Measurements from ENCODE around the gene RNF19B.

The RNF19B gene

DNA sequence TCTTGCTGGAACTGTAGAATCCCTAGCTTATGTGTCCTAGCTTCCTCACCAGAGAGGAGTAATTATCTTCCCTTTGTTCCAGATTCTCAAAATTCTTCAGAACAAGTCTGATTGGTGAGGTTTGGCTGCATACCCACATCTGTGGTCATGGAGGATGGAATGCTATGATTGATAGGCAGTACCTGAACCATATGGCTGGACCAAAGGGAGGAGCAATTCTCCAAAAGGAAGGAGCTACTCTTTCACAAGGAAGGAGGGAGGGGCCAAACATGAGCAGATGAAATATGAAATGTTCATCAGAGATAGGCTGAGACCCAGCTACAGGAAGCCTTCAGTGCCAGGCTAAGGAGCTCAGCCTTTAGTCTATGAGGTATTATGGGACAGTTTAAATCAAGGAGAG lies 5.0 kb upstream of the RNF19B start:
- H3K4me3 ChIP-seq (ENCODE audit: low read depth, low read length), result no peak overlapping the region

DNA sequence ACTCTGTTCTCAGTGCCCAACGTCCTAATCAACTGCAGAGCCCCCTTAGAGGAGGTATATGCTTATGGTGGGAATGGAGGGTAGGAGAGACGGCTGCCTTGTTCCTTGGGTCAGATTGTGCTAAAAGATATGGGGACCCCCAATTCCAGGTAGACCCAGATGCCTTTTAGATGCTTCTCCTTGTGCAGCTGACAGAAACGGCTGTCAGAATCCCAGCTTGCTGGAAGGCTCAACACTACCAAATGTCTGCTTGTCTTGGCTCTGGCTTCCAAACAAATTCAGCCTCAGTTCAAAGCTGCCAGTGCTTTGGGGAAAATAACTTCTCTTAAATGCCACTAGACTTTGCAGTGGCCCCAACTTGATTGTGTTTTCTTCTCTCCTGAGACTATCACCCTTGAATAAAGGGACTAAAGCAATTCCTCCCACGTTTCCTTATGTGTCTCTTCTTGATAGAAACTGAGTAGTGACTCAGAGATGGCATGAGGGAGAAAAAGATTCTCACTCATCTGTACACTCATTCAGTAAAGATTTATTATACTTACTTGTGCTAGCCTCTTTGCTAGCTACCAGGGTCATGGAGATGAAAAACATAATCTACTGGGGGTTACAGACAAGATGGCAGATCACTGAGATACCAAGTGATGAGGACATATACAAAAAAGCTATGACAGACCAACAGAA lies 3.4 kb upstream of the RNF19B start:
- no peak overlapping the region for H3K4me3 ChIP-seq (ENCODE audit: low read depth, low read length)

DNA sequence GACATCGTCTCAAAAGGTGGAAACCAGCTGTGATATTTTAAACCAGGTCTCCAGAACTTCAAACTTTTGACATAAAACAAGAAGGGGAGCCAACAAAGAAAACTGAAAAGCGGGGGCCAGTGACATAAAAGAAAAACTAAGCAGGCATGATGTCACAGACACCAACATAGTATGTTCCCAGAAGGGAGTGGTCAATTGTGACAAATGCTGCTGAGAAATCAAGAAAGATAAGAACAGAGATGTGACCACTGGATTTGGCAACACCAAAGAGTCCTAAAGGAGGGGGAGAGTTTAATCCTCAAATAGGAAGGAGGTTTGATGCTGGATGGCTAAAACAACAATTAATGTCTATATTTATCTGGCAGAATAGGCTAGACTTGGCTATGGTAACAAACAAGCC lies 2.3 kb upstream of the RNF19B start:
- H3K4me3 ChIP-seq (ENCODE audit: low read depth, low read length), result no peak overlapping the region

DNA sequence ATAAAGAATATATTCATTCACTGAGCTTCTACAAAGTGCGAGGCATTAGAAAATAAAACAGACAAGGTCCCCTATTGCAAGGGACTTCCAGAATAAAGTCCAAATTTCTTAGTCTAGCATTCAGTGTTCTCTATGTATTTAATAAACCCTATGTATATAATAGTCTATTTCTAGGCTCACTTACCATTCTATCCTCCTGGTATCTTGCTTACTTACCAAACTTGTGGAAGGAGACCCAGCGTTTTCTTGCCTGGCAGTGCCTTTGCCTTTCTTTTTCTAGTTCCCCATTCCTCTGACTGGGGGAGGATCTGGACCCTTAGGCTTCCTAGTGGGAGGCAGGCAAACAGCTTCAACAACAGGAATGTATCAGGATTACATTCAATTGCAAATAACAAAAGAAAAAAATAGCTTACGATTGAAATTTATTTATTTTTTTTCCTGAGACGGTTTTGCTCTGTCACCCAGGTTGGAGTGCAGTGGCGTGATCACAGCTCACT lies 690 bp upstream of the RNF19B start:
- H3K4me3 ChIP-seq (ENCODE audit: low read depth, low read length), result no peak overlapping the region

DNA sequence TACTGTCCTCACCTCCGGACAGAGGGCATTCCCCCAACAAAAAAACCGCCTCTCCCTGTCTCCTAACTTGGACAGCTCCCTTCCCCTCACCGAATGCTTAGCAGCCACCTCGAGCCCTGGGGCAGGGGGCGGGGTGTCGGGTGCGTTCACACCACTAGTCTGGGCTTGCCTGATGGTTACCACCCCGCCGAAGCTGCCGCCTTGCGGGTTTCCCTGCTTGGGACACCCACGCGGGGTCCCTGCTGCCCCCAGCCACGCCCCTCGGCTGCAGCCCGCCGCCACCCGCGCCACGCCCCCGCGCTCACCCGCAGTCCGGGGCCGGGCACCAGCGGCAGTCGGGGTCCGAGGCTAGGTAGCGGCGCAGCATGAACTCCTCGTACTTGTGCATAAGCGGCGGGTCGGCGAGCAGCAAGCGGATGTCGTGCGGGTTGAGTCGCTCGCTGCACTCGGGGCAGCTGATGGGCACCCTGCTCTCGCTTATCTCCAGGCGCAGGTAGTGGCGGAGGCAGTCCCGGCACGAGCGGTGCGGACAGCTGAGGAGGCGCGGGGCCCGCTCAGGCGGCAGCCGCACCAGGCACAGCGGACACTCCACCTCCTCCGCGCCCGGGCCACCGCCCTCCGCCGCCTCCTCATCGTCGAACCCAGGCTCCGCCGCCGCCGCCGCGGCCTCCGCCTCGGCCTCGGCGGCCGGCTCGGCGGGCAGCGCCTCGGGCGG lies 706 bp downstream of the RNF19B start:
- H3K4me3 ChIP-seq (ENCODE audit: low read depth, low read length), result peak overlapping the region; percentile 78

DNA sequence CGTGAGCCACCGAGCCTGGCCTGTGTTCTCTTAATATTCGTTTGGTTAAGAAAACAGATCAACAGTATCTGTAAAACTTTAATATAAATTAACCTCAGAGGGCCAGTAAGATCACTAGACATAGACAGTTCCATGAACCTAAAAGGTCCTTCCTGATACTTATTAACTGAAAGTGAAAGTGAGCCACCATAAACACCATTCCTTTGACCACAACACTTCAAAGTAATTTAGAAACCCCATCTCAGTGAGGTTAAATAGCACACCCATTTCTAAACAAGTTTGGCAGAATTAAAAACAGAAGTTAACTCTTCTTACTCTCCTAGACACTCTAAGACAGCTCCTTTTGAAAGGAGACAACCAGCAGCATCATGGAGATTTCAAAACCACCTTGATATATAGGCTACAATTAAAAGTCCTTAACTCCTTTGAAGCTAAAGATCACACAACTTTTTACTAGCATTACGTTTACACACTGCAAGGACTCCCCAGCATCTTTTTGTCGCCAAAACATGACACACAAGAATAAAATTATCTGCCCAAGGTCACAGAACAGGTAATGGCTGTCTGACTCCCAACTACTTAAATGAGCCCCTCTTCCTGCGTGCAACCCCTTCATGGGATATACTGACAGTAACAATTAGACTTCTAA lies 2.2 kb downstream of the RNF19B start:
- H3K4me3 ChIP-seq (ENCODE audit: low read depth, low read length), result no peak overlapping the region

DNA sequence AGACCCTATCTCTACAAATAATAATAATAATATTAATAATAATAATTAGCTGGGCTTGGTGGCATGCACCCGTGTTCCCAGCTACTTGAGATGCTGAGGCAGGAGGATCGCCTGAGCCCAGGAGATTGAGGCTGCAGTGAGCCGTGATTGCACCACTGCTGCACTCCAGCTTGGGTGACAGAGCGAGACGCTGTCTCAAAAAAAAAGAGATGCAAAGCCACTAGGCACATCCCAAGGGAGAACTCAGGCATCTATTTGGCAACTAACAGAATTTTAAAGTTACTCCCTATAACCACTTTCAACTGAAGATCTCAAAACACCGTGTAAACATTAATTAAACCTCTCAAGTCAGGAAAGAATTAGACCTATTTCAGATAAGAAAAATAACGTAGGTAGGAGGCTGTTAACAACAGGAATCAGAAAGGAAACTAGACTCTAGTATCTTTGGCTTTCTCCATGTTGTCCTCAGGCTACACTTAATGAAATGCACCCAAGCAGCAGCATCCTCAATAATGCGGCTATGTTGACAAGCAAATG lies 3.7 kb downstream of the RNF19B start:
- H3K4me3 ChIP-seq (ENCODE audit: low read depth, low read length), result no peak overlapping the region

DNA sequence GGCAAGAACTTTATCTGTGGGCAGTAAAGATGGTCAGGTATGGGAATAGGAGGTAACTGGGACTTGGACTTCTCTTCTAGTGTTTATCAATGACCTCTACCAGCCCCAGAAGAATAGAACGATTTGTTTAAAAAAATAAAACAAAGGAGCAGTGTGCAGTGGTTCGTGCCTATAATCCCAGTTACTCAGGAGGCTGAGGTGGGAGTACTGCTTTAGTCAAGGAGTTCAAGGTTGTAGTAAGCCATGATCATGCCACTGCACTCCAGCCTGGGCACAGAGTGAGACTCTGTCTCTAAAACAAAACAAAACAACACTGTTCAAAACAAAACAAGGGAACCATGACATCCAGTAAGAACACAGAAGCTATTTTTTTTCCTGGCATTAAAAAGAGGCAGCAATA lies 4.3 kb downstream of the RNF19B start:
- H3K4me3 ChIP-seq (ENCODE audit: low read depth, low read length), result no peak overlapping the region

DNA sequence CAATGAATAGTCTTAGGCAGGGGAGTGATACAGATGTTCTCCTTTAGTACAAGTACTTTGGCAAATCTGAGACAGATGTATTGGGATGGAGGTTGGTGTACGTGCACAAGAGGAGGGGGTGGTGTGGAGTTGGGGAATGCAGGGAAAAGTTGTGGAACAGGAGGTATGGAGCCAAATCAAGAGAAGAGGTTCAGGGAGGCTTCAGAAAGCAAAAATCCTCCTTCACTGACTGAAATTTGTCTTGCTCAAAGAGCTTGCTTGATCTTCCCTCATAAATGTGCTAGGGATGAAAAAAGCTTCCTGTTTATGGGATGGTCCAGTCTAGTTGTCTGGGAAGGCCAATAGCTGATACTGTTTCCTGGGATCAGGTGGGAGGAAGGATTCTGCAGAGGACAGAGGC lies 5.8 kb downstream of the RNF19B start:
- no peak overlapping the region for H3K4me3 ChIP-seq (ENCODE audit: low read depth, low read length)

DNA sequence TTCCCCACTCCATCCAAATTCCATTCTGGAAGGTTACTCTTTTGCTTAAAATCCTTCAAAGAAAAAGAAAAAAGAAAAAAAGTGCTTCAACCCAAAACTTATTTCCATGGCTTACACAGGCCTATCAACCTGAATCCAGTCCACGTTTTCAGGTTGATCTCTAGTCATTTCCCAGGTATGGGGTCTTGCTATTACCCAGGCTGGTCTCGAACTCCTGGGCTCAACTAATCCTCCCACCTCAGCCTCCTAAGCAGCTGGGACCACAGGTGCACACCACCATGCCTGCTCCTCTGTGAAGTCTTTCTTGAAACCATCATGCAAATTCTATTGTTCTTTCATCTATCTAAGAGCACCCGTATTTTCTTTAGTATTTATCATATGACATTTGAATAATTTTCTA lies 7.6 kb downstream of the RNF19B start:
- H3K4me3 ChIP-seq (ENCODE audit: low read depth, low read length), result no peak overlapping the region

DNA sequence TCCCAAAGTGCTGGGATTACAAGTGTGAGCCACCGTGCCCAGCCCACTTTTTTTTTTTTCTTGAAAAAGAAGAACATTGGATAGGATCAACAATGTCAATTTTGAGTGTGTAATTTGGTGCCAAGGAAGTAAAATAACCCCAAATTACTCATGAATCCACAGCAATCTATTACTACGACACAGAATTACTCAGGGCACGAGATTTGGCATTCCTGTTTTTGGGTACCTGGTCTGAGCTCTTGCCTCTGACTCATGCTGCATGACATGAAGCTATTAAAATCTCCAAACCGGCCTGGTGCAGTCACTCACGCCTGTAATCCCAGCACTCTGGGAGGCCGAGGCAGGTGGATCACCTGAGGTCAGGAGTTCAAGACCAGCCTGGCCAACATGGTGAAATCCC lies 10.4 kb downstream of the RNF19B start:
- H3K4me3 ChIP-seq (ENCODE audit: low read depth, low read length), result no peak overlapping the region

DNA sequence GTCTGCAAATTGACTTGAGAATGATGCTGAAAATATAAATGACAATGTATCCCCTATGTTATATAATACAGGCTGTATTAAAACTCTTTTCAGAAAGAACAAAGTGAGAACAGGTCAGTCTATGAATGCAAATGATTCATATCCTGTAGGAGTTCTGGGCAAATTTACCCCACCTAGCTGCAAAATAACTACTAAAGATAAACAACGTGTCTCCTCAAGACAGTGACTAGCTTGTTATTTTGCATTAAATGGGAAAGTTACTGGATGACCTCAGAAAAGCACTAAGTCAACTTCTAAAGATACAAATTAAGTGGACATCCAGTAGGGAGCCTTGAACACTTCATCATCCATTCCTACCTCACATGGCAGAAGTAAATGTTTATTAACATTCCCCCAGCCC lies 11.1 kb downstream of the RNF19B start:
- H3K4me3 ChIP-seq (ENCODE audit: low read depth, low read length), result no peak overlapping the region

DNA sequence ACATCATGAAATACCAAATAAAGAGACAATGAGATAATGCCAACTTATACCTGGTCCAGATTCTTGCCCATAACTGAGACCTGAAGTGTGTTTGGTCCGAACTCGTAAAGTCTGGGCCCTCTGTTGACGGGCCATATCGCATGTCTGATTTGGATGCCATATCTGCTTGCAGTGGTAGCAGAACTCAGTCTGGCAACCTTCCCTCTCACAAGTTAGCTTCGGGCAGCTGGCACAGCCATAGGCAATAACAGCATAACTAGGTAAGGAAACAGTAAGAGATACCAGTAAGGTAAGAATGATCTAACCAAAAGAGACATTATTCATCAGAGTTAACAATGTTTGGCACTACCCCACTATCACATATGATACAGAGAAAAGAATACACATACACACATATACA lies 15.1 kb downstream of the RNF19B start:
- no peak overlapping the region for H3K4me3 ChIP-seq (ENCODE audit: low read depth, low read length)

DNA sequence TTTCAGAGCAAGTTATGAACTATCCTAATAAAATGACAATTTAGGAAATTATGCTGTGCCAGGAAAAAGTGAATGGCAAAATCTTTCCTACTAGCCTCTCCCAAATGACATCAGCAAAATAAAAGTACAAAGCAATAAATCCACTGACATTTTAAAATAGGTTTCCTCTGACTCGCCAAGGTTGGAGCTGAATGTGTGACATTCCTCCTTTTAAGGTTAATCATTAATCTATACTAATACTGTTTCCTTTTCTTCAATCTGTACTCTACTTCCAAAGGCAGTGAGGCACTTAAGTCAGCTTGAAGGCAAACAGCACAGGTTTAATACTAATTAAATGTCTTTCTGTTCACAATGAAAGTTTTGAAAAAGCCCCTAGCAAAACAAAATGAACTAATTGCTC lies 15.7 kb downstream of the RNF19B start:
- H3K4me3 ChIP-seq (ENCODE audit: low read depth, low read length), result no peak overlapping the region

DNA sequence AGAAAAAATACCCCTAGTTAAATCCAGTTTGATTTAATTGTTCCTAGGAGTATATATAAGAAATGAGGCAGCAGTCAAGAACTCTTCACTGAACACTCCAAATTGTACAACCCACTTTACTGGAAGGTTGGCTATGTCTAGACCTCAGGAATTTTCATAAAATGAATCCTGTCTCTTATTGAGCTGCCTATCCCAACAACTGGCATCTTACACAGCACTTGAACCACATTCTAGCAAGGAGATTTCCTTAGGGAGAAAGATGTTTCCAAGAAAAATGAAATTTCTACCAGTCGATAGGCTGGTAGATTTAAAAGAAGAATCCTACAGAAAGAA lies 16.3 kb downstream of the RNF19B start:
- no peak overlapping the region for H3K4me3 ChIP-seq (ENCODE audit: low read depth, low read length)

DNA sequence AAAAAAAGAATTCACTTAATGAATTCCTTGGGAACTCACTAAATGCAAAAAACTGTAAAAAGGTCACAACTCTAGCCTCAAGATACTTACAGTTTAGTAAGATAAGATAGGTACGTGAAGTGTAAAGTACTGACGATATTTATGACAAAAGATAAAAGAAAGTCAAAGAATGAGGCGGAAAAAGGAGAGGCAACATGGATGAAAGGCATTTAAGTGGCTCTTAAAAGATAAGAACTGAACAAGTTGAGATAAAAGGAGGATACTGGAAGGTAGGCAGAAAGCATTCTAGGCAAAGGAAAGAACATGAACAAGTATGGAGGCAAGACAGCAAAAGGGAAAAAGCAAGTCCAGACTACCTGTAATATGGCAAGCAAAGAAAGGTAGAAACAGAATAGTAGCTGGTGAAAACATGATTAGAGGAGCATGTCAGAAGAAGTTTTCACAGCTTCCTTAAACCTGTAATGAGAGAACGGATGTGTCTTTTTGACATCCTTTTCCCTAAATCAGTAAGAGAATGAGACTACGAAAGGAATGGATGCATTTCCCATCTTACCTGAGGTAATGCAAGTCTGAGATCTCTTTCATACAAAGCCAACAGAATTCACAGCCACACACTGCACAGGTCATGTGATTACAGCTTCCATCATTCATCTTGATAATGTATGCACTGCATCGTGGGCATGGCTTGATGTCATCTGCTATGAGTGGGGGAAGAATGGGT lies 16.8 kb downstream of the RNF19B start:
- H3K4me3 ChIP-seq (ENCODE audit: low read depth, low read length), result no peak overlapping the region

DNA sequence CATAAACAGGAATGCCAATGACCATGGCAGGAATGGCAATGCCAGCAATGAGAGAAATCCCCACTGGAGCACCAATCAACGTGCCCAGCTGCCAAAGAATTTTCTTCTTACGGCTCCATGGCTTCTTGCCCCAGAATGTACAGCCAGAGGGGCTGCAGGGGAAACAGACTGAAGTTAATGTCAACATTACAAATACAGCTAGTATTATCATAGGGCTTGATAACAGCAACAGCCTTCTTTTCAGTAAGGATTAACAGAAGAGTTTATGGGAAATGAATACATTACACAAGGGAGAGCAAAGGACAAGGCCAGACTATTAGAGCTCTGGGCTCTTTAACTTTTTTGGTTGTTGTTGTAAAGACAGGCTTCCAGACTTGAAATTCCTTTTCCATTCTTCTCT lies 18.2 kb downstream of the RNF19B start:
- no peak overlapping the region for H3K4me3 ChIP-seq (ENCODE audit: low read depth, low read length)

DNA sequence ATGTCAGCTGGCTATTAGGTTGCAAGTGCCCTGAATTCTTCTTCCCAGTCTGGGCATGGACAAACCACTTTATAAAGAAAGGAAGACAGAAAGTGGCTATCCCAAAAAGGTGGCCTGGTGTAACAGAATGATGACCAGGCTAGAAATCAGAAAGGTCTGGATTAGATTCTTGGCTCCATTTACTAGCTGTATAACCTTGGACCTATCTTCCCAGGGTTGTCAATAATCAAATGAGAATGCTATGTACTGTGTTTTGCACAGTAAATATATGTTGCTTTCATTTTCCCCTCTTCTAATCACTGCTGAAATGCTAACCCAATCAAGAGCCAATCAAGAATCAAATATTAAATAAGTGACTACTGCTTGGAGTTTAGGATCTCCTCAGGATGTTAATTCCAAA lies 20.4 kb downstream of the RNF19B start:
- H3K4me3 ChIP-seq (ENCODE audit: low read depth, low read length), result no peak overlapping the region

DNA sequence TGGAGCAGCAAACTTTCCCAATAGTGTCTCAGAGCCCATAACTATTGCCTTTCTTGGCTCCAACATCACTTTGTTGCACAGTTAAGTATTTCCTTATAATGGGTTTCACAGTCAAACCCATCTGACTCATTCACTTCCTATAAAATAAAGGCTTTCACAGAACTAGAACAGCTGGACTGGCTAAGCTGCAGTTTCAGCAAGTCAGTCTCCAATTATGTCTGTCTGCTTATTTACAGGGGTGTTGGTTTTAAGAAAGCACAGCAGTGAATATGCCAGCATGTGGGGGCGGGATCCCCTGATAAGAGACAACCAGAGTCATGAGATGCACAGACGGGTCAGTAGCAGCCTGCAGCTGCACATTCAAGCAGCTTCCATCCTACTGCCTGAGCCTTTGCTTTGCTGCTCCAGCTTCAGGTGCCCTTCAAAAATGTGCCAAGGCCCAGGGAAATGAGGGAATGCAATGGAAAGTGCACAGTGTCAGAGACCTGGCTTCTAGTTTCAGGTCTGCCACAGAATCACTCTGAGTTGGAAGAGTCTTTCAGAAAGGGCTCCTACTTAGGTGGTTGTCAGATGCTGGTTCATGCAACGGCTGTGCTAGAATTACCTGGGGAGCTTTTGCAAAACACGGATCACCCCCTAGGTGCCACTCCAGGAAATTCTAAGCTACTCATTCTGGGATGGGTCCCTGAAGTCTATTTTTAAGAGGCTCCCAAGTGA lies 24.8 kb downstream of the RNF19B start:
- H3K4me3 ChIP-seq (ENCODE audit: low read depth, low read length), result no peak overlapping the region

DNA sequence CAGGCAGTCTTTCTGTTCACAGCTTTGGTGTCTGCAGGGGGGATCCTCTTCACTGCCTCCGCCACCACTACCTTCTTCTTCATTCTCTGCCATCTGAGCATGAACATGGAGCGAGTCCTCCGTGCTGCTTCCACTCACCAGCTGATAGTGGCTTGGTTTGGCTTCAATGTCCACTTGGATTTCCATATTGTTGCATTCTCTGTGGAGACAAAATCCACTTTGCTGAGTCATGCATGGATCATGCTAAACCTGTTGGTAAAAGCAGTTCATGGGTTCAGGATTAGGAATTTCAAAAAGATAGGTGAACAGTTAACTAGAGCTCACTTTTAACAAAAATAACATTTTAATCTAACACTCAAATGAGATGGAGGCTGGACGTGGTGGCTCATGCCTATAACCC lies 27.5 kb downstream of the RNF19B start:
- no peak overlapping the region for H3K4me3 ChIP-seq (ENCODE audit: low read depth, low read length)

DNA sequence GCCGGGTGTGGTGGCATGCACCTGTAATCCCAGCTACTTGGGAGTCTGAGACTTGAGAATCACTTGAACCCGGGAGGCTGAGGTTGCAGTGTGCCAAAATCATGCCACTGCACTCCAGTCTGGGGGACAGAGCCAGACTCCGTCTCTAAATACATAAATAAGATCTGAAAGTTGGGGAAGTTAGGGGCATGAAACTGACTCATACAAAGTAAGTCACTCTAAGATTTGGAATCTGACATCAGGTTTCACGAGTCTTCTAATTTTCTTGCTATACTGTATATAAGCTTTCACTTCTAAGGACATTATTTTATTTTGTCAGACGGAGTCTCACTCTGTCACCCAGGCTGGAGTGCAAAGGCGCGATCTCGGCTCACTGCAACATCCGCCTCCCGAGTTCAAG lies 30.1 kb downstream of the RNF19B start:
- H3K4me3 ChIP-seq (ENCODE audit: low read depth, low read length), result no peak overlapping the region
